Stimulated activated CD8-positive, alpha-beta memory T cell treated with anti-CD3 and anti-CD28 coated beads, Interleukin-15, amount 100 ng/mL, for 1 hour (primary cell): ENCODE data around the gene ABCA4.

Experiments
- DNase-seq: peaks from one replicate; pipeline ENCODE4 v3.0.0-alpha.2; 2020; ENCODE audit warnings: low read depth

The ABCA4 gene

GRCh38 chr1:94050675-94051074 lies 70.3 kb downstream of the ABCA4 start:
- no peak for DNase-seq

DNA sequence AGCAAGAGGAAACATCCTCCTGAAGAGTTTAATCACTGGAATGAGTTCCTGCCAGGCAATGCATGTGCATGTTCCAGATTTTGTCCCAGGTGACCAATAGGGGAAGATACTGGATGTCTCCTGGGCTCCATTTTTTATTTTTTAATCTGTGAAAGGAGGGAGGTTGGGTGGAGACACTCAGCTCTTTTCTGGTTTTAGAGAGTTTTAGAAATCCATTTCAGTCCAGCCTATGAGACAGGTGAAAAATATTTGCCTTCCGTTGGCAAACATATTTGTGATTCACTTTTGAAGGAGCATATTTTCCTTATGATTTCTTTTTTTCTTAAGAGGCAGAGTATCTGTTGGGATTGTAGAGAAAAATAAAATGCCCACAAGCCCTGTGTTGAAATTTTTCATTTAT lies 70.7 kb downstream of the ABCA4 start:
- no peak for DNase-seq

GRCh38 chr1:94049791-94050190 lies 71.2 kb downstream of the ABCA4 start:
- DNase-seq, result no peak

GRCh38 chr1:94048413-94049164 lies 72.4 kb downstream of the ABCA4 start:
- DNase-seq, result no peak

DNA sequence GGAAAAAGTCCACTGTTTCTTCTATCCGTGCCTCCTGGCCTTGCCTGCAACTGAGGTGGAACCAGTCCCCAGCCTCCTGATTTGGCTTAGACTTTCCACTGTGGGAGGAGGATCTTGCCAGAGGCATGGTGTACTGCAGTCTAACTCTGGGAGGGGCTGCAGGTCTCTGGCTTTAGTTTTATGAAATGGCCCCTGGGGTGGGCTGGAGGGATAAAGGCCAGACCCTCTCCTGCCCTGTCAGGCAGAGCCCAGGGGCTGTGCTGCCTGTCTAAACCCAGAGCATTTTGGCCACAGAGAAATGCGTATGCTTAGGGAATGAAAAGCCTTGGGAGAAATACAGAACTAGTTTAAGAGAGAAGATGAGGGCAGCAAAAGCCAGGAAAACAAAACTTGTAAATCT lies 73.0 kb downstream of the ABCA4 start:
- DNase-seq, result no peak

- no peak for DNase-seq
Measured at GRCh38 chr1:94045465-94046056, 75.4 kb downstream of the ABCA4 start.

- DNase-seq, result no peak
Measured at GRCh38 chr1:94044891-94045290, 76.1 kb downstream of the ABCA4 start.

DNA sequence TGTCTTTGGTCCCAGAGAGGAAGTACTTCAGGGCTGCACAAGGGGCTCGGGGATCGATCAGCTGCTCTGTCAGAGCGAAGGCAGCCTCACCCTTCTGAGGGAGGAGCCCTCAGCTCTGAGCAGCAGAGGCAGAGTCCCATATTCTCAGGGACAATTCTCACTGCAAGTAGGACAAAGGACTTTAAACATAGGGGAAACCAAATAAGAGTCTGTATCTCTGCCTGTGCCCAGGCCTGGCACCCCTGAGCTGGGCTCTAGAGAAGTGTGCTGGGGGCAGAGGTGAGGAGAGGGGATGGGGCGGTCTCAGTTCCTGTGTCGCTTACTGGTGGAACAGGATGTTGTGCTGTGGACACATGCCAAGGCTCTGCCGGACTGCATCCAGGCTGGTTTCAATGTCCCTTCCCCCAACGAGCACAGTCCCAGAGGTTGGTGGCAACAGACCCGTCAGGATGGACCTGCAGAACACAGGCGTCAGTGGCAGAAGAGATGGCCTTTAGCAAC lies 76.6 kb downstream of the ABCA4 start:
- DNase-seq, result no peak

DNA sequence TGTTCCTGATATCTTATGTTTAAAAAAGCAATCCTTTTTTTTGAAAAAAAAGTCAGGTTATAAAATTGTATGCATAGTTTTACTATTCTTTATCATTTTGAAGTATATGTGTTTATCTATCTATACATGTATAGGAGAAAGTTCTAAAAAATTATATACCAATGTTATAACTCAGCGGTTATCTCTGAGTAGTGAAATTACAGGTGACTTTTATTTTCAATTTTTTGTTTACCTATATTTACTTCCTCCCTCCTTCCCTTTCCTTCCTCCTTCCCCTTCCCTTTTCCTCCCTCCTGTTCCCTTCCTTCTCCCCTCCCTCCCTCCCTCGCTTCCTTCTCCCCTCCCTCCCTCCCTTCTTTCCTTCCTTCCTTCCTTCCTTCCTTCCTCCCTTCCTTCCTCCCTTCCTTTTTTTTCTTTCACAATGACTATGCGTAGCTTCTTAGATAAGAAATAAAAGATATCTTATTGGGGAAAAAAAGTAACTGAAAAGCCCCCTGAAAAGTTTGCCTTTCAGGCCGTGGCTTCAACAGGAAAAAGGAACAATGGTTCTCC lies 77.1 kb downstream of the ABCA4 start:
- no peak for DNase-seq

DNA sequence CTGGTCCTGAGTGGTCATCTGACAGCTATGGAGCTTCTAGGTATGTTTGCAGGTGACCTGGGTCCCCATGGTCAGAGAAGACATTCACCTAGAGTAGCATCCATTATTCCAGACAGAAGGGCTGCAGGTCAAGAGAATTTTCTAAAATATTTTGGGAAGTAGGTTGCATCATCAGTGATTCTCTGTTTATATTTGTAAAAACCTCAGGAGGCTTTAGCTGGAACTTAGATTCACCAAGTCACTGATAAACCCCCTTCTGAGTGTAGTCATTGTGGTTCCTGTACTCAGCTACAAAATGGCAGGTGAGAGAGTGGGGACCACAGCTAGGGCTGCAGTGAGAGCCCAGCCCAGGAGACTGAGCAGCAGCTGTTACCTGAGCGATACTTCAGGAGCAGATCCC lies 78.6 kb downstream of the ABCA4 start:
- no peak for DNase-seq

DNA sequence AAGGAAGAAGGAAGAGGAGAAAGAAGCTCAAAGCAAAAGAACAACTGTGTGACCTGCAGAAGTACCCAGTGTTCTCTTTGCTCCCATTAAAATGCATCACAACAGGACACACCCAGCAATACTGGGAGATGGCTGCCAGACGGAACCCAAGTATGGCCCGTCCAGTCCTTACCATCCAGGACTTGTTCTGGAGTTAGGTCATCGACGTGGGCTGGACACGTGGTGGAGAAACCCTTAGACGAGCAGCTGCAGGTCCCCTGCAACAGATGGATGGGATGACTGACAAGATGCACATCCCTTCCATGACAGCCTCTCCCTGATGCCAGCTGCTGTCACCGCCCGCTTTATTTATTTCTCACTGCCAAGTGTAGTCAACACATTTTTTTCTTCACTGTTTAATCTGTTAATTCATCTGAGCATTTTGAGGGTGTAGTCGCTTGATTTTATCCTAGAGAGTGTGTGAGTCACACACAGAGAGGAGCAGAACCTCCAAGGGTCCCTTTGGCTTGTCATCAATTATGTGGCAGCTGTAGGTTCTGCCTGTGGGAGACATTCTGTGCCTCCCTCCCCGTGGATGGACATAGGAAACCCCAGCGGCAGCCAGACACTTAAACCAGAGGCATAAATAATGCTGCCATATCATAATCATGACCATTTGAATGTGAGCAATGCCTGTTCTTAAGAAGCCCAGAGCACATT lies 80.9 kb downstream of the ABCA4 start:
- no peak for DNase-seq

GRCh38 chr1:94039514-94039870 lies 81.5 kb downstream of the ABCA4 start:
- DNase-seq, result no peak

DNA sequence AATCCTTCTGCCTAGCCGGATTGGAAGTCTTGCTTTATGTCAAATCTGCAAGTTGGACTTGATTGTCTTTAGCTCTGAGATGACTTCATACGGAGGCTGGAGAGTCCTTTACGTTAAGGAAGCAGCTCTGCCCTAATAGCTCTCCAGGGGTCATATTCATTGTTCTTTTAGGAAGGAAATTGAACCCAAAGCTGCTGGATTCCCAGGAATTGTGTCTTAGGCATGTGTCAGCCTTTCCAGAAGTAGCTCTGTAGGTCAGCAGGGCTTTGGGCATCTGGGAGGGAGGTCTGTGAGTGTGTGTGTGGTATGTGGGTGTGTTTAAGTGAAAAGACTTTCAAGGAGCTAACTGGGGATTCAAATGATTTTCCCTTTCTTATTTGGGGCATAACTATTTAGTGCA lies 82.4 kb downstream of the ABCA4 start:
- no peak for DNase-seq

GRCh38 chr1:94037392-94038229 lies 83.3 kb downstream of the ABCA4 start:
- DNase-seq, result no peak

DNA sequence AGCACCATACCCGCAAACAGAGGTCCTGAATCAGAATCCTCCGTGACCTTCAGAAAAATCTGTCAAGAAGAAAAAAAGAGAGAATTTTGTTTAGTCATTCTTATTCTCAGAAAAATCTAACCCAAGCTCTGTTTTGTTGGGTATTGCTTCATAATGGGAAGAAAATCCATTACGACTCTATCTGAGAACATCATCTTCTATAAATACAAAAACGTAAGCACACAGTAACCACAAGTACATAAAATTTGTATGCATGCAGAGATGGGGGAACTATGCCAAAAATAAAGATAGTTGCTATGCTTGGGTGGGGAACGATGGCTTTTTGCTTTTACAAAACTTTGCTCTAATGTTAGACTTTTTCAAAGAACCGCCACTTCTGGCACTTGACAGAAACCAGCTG lies 84.2 kb downstream of the ABCA4 start:
- no peak for DNase-seq

DNA sequence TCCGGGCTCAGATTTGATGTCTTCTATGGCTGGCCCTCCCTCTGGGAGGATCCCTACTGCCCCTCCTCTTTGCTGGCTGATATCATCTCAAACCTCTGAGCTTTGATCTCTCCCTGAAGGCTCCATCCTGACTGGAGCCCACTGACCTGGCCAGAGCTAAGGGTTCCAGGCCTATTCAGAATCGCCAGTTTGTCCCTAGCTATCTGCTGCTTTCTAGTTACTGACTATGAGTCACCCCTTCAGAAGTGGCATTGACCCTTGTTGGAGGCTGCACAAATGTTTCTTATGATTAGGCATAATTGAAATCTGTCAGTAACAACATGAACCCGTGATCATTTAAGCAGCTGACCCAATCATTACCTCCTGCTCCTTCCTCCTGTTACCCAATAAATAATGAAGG lies 87.1 kb downstream of the ABCA4 start:
- no peak for DNase-seq

GRCh38 chr1:94032637-94033036 lies 88.3 kb downstream of the ABCA4 start:
- no peak for DNase-seq

- no peak for DNase-seq
Measured at GRCh38 chr1:94031591-94031990, 89.4 kb downstream of the ABCA4 start.

- no peak for DNase-seq
Measured at GRCh38 chr1:94031154-94031553, 89.8 kb downstream of the ABCA4 start.

- no peak for DNase-seq
Measured at GRCh38 chr1:94029130-94029993, 91.6 kb downstream of the ABCA4 start.
